ENCODE data around the gene SNX25. TPM values are rescaled to one million over a fixed set of nuclear protein-coding genes. Genes with fewer than 3 reads are reported as not detected.

The SNX25 gene
- total and polyA plus RNA-seq, 2 experiments from 2014 or later, result 6.9 to 25.0 TPM

- H3K9me3 Mint-ChIP-seq, result no peaks in the 10 kb centered on the region
- H2AFZ ChIP-seq, result no peak overlapping the region
- H3K36me3 Mint-ChIP-seq (ENCODE audit: low read depth), result peaks cover under 1% of the 10 kb centered on the region; the same call in 1 of the 3 replicates
- no peak overlapping the region for H3K4me2 ChIP-seq
- no peaks in the 10 kb centered on the region; the same call in none of the 2 replicates for H3K79me2 ChIP-seq (replicated peaks; ENCODE audit: insufficient read depth)
- peaks cover 22% of the 10 kb centered on the region for H3K4me1 Mint-ChIP-seq
- ATAC-seq, result no peak
- H3K4me1 ChIP-seq (ENCODE audit: insufficient read depth), result peaks cover 19% of the 10 kb centered on the region; the same call in 1 of the 2 replicates
- no peaks in the 10 kb centered on the region for H3K9me2 ChIP-seq (ENCODE audit: insufficient read depth)
- H3K27ac ChIP-seq (ENCODE audit: low read depth), result no peak overlapping the region
- TF ChIP-seq STAT1 (IDR thresholded peaks at IDR 0.05; ENCODE audit: unreplicated experiment) (no peak), EZH2phosphoT487 (IDR thresholded peaks at IDR 0.05; ENCODE audit: unreplicated experiment) (no peak)
- H3K27me3 Mint-ChIP-seq (ENCODE audit: insufficient read depth, low read depth, poor library complexity), result peaks cover 3% of the 10 kb centered on the region
- H3K27me3 ChIP-seq (ENCODE audit: insufficient read depth), result no peaks in the 10 kb centered on the region
- H3K36me3 ChIP-seq (ENCODE audit: insufficient read depth), result no peaks in the 10 kb centered on the region
- no peak overlapping the region for H3K4me3 Mint-ChIP-seq
- no peaks in the 10 kb centered on the region for H4K20me1 ChIP-seq (replicated peaks; ENCODE audit: insufficient read depth)
- H3K4me3 ChIP-seq, result no peak overlapping the region
- H3F3A ChIP-seq (replicated peaks; ENCODE audit: low read depth), result no peaks in the 10 kb centered on the region
- no peak overlapping the region for H3K27ac Mint-ChIP-seq
- DNase-seq (ENCODE audit: low spot score), result no peak
Observed at GRCh38 chr4:185248393-185249039, 39.1 kb downstream of the SNX25 start.

GRCh38 chr4:185249105-185249504 lies 39.7 kb downstream of the SNX25 start:
- H3K9me2 ChIP-seq (ENCODE audit: insufficient read depth), result no peaks in the 10 kb centered on the region
- no peak for ATAC-seq

More at GRCh38 chr4:185249105-185249504, 39.7 kb downstream of the SNX25 start:
- Mint-ChIP-seq H3K4me1 (peaks cover 25% of the 10 kb centered on the region), H3K4me3 (no peak overlapping the region), H3K36me3 (ENCODE audit: low read depth) (peaks cover 3% of the 10 kb centered on the region; the same call in 1 of the 3 replicates), H3K9me3 (no peaks in the 10 kb centered on the region), H3K27ac (no peak overlapping the region), H3K27me3 (ENCODE audit: insufficient read depth, low read depth, poor library complexity) (peaks cover 3% of the 10 kb centered on the region)
- H3K79me2 ChIP-seq (replicated peaks; ENCODE audit: insufficient read depth), result no peaks in the 10 kb centered on the region; the same call in none of the 2 replicates
- no peak for DNase-seq (ENCODE audit: low spot score)
- no peaks in the 10 kb centered on the region for H4K20me1 ChIP-seq (replicated peaks; ENCODE audit: insufficient read depth)
- H3K4me3 ChIP-seq, result no peak overlapping the region
- H3K27me3 ChIP-seq (ENCODE audit: insufficient read depth), result no peaks in the 10 kb centered on the region
- no peak overlapping the region for H2AFZ ChIP-seq
- H3K36me3 ChIP-seq (ENCODE audit: insufficient read depth), result no peaks in the 10 kb centered on the region
- TF ChIP-seq JUNB (IDR thresholded peaks at IDR 0.05; ENCODE audit: unreplicated experiment) (no peak), POLR2AphosphoS5 (IDR thresholded peaks at IDR 0.05; ENCODE audit: low read depth) (no peak), ZNF331 (CRISPR knock-in tag; IDR thresholded peaks at IDR 0.05; ENCODE audit: low read depth) (no peak), CREB1 (CRISPR knock-in tag; IDR thresholded peaks at IDR 0.05; ENCODE audit: low read depth) (no peak), CTCF (conservative IDR thresholded peaks at IDR 0.05; ENCODE audit: low read depth in 2 of 2) (no peak), EZH2phosphoT487 (IDR thresholded peaks at IDR 0.05; ENCODE audit: unreplicated experiment) (no peak)
- peaks cover 24% of the 10 kb centered on the region; the same call in 1 of the 2 replicates for H3K4me1 ChIP-seq (ENCODE audit: insufficient read depth)
- H3K4me2 ChIP-seq, result no peak overlapping the region
- no peak overlapping the region for H3K27ac ChIP-seq (ENCODE audit: low read depth)
- no peaks in the 10 kb centered on the region for H3F3A ChIP-seq (replicated peaks; ENCODE audit: low read depth)

Data from GM23338 (cell line).